Hypothalamus (tissue), 51 donors: ENCODE data around the gene THAP7.
"Not testable (repeated sequence)": the region's sequence is repeated elsewhere in the genome, so short reads cannot be mapped to it uniquely, and the experiment has no call there.

Source experiments
- DNase-seq, 51 donors: peaks; one replicate each; lab custom pipeline; 2025; lab: John Stamatoyannopoulos, UW

Gene THAP7, protein sequence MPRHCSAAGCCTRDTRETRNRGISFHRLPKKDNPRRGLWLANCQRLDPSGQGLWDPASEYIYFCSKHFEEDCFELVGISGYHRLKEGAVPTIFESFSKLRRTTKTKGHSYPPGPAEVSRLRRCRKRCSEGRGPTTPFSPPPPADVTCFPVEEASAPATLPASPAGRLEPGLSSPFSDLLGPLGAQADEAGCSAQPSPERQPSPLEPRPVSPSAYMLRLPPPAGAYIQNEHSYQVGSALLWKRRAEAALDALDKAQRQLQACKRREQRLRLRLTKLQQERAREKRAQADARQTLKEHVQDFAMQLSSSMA

GRCh38 chr22:21001601-21002325, at the start of gene THAP7:
THAP7 (minus strand) TSS chr22:21002118; CDS start chr22:21001911, 207 bp downstream.
- DNase-seq, result peak; percentile 78 to 99 (median 94)

DNA sequence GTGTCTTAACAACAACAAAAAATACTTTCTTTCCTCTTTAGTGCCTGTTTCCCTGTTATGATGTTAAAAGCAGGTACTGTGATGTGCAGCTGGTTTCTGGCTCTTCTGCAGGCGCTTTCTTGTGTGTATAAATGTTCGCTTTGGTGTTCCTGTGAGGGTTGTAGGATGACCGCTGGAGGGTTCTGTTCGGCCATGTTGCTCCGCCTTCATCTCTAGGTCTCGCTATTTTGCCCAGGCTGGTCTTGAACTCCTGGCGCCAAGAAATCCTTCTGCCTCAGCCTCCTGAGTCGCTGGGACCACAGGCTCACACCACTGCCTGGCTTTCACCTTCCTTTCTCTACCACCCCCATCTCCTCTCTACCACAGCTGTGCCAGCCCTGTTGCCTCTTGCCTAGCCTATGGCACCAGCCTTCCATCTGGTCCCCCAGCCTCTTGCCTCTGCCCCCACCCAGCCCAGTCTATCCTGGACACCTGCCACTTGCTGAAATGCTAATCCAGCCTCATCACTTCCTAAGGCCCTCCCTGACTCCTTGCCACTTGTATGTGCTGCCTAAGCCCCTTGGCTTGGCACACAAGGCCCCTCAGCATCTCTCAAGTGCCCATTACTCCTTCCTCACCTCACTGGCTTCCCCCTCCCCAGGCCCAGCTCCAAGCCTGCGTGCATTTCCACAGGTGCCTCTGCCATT, 49.4 kb upstream of the THAP7 start:
- DNase-seq, result no peak

GRCh38 chr22:21048965-21049364, 47.0 kb upstream of the THAP7 start:
- DNase-seq, result not testable (repeated sequence)

GRCh38 chr22:21048448-21048847, 46.5 kb upstream of the THAP7 start:
- not testable (repeated sequence) for DNase-seq

GRCh38 chr22:21047730-21048129, 45.8 kb upstream of the THAP7 start:
- no peak for DNase-seq

DNA sequence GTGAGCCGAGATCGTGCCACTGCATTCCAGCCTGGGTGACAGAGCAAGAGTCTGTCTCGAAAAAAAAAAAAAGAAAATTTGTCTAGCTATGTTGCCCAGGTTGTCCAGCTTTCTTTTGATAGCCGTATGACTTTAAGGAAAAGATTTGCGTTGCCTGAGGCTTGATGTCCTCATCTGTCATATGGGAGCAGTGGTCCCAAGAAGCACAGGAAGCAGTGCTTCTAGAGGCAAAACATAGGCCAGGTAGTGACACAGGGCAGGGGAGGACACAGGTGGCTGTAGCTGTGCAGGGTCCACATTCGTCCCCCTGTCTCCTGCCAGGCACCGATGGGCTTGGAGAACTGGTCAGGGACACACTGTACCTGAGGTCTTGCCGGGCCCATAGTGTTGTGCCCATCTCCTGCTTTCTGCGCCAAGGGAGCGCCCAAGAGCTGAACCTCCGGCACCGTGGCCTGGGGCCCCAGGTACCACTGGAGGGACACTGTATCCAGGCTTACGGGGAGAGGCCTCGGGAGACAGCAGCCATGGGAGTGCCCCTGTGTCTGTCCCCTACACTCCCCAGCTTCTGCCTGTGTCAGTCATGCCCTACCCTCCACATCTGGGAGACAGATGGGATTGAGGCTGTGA, 45.2 kb upstream of the THAP7 start:
- DNase-seq, result no peak

DNA sequence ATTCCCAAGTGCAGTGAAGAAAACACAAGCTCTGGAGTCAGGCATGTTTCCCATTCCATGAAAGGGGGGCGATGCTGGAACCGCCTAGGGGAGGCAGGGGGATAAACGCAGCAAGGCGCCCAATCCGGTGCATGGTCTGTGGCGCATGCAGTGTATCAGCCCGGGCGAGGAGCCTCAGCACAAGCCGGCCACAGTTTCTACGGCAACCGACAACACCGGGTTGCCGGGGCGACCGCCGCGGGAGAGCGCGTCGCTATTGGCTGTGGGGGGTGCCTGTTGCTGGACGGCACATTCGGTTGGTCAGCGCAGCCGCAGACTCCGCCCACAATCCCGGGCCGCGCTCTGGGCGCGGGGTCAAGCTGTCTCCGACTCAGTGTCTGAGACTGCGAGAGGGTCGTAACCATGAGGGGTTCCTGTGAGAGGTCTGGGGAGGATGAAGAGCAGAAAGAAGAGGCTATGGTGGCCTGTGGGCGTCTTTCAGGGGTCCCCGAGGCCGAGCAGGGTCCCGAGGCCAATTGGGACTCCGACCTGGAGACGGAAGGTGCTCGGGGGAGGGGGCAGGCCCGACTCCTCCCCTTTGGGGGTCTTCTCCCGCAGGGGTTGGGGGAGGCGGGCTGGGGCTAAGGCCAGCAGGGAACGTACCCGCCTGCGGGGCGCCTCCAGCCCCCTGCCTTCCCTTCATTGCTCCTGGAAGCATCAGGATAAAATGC, 43.8 kb upstream of the THAP7 start, which contains the start of gene LRRC74B:
TSS of gene LRRC74B (plus strand) at position 362 of the 710 bp plus-strand sequence. CDS start at position 403, 41 bp downstream.
- DNase-seq, result peak; percentile 32 to 91 (median 80)

GRCh38 chr22:21044931-21045584, 43.1 kb upstream of the THAP7 start:
- DNase-seq, result peak in 13 of 51 donors; percentile 8 to 54 (median 18)

- no peak for DNase-seq
Measured at GRCh38 chr22:21043860-21044535, 42.1 kb upstream of the THAP7 start.

- DNase-seq, result no peak
Measured at GRCh38 chr22:21042978-21043859, 41.3 kb upstream of the THAP7 start.

- DNase-seq, result no peak
Measured at GRCh38 chr22:21041937-21042336, 40.0 kb upstream of the THAP7 start.

DNA sequence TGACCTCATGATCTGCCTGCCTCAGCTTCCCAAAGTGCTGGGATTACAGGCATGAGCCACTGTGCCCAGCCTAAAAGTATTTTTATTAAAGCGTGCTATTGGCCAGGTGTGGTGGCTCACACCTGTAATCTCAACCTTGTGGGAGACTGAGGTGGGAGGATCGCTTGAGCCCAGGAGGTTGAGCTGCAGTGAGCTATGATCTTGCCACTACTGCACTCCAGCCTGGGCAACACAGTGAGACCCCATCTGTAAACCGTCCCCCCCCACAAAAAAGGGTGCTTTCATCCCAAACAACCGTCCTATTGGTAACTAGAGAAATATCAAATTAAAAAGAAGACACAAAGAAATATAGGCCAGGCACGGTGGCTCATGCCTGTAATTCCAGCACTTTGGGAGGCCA, 37.2 kb upstream of the THAP7 start:
- DNase-seq, result not testable (repeated sequence)

GRCh38 chr22:21038405-21038804, 36.5 kb upstream of the THAP7 start:
- no peak for DNase-seq

GRCh38 chr22:21034989-21035388, 33.1 kb upstream of the THAP7 start:
- no peak for DNase-seq

GRCh38 chr22:21033895-21034294, 32.0 kb upstream of the THAP7 start:
- no peak for DNase-seq

- DNase-seq, result no peak
Measured at GRCh38 chr22:21032868-21033688, 31.2 kb upstream of the THAP7 start.
